MM.1S (cell line): ENCODE data around the gene CAP2.

Experiments
- EZH2 ChIP-seq: fragments of 300-600 bp; sonication (generic); optimal IDR thresholded peaks from 2 replicates; pipeline ENCODE3; 2017; ENCODE audit warnings: low read depth, mild to moderate bottlenecking, antibody characterized with exemption, low read length, mixed read lengths
- TF ChIP-seq, protein P1 (sequence below): fragments of 300-600 bp; sonication (generic); IDR thresholded peaks from 2 replicates; pipeline ENCODE4 v1.5.1; 2016; ENCODE audit warnings: antibody characterized with exemption, low read length, mixed read lengths

DNA sequence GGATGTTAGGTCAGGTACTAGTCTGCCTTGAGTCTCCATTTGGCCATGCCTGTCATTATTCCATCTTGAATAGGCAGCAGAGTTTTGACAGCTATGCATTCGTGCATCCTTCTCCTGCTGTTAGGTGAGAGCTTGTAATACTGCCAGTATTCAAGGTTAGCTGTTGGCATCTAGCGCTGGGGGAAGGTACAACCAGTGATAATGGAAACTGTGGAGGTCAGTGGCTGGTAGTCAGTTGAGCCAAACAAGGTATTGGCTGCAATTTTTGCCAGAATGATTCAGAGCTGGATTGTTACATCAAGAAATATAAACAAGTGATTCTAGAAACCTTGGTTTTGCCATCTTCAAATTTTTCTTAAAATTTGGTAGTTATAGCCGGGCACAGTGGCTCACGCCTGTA lies 213.2 kb downstream of the CAP2 start:
- TF ChIP-seq, protein P1, sequence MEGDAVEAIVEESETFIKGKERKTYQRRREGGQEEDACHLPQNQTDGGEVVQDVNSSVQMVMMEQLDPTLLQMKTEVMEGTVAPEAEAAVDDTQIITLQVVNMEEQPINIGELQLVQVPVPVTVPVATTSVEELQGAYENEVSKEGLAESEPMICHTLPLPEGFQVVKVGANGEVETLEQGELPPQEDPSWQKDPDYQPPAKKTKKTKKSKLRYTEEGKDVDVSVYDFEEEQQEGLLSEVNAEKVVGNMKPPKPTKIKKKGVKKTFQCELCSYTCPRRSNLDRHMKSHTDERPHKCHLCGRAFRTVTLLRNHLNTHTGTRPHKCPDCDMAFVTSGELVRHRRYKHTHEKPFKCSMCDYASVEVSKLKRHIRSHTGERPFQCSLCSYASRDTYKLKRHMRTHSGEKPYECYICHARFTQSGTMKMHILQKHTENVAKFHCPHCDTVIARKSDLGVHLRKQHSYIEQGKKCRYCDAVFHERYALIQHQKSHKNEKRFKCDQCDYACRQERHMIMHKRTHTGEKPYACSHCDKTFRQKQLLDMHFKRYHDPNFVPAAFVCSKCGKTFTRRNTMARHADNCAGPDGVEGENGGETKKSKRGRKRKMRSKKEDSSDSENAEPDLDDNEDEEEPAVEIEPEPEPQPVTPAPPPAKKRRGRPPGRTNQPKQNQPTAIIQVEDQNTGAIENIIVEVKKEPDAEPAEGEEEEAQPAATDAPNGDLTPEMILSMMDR, result no peak
- TF ChIP-seq EZH2, result no peak
